HG02973 (cell line): ENCODE data around the gene AP3S1.
A peak's percentile ranks its signal among the peaks of the same experiment; 100 is the strongest.
"Not testable (repeated sequence)": the region's sequence is repeated elsewhere in the genome, so short reads cannot be mapped to it uniquely, and the experiment has no call there.

Experiments used
- ATAC-seq: cut with Tn5 transposase; IDR thresholded peaks from one replicate; pipeline ENCODE4 v1.9.1; 2021; ENCODE audit warnings: moderate library complexity; ENCODE audit not compliant: unreplicated experiment

Gene AP3S1

GRCh38 chr5:115841382-115842088 lies at the start of gene AP3S1, which contains the start of gene ATG12:
AP3S1 (plus strand) TSS chr5:115841935; CDS start chr5:115842038, 103 bp downstream.
ATG12 (minus strand) TSS chr5:115841565; CDS start chr5:115841552, 13 bp downstream.
- ATAC-seq: peak; percentile 82

DNA sequence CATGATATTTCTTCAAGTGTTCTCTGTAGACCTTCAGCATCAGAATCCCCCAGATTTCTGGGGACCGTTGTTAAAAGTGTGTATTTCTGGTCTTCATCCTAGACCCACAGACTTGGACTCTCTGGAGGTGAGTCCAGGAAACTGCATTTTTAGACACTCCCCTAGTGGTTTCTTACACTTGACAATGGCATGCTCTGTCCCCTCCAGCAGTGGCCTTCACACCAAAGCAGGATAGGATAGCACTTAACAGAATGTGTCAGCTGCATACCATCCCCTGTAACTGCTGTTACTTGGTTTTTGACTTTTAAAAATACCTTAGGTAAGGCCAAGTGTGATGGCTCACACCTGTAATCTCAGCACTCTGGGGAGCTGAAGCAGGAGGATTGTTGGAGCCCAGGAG lies 46.0 kb upstream of the AP3S1 start:
- no peak for ATAC-seq

- no peak for ATAC-seq
These were observed 45.1 kb upstream of the AP3S1 start for GRCh38 chr5:115796656-115797055.

- no peak for ATAC-seq
These were observed 43.5 kb upstream of the AP3S1 start for GRCh38 chr5:115798252-115798651.

DNA sequence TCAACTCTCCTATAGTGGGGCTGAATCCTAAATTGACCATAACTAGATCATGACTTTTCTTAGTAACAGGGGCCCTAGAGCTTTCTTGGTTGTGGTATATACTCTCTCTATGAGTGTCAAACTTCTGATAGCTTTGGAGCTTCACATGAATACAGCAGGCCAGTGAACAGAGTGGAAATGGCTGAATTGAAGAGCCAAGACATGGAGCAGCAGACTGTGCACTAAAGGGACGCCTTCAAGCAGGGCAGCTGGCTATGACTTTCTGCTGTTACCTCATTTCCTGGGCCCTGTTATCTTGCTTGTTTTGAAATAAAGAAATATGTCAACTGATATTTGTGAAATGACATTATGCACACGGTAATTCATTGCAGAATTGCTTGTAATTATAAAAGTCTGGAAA lies 41.6 kb upstream of the AP3S1 start:
- ATAC-seq: no peak

DNA sequence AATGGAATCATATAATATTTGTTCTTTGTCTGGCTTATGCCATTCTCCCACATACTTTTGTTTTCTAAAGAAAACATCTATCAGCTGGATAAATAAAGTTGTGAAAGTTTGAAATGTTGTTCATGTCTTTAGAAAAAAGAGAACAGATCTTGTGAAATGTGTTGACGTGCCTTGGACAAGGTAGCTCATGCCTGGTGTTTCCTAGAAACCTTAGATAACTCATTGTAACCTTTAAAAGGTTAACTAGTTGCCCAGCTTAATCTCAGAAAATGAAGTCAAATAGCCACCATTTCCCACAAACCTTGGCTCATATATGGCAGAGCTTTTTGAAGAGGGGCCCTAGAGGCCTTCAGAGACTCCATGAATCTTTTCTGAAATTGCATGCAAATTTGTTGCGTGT lies 40.6 kb upstream of the AP3S1 start:
- no peak for ATAC-seq

- no peak for ATAC-seq
These were observed 39.8 kb upstream of the AP3S1 start for GRCh38 chr5:115801984-115802383.

GRCh38 chr5:115806986-115807653 lies 34.6 kb upstream of the AP3S1 start:
- ATAC-seq: no peak

GRCh38 chr5:115807654-115808052 lies 34.1 kb upstream of the AP3S1 start:
- ATAC-seq: no peak

GRCh38 chr5:115808066-115808465 lies 33.7 kb upstream of the AP3S1 start:
- not testable (repeated sequence) for ATAC-seq

DNA sequence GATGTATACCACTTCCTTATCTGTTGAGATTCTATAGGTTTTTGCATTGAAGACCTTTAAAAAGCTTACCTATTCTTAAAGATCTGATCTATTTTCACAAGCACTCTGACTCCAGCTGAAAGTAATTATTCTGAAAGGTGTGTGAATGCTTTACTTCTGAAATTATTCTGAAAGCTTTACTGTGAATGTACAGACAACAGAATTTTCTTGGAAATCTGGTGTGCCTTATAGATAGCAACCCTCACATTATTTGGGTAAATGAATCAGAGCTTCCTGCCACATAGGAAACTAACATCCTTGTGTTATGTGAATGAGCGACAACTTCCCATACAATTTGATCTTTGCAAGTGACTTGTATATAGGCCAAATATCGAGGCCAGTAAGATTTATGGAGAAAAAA lies 31.8 kb upstream of the AP3S1 start:
- no peak for ATAC-seq

- no peak for ATAC-seq
These were observed 31.0 kb upstream of the AP3S1 start for GRCh38 chr5:115810761-115811160.

DNA sequence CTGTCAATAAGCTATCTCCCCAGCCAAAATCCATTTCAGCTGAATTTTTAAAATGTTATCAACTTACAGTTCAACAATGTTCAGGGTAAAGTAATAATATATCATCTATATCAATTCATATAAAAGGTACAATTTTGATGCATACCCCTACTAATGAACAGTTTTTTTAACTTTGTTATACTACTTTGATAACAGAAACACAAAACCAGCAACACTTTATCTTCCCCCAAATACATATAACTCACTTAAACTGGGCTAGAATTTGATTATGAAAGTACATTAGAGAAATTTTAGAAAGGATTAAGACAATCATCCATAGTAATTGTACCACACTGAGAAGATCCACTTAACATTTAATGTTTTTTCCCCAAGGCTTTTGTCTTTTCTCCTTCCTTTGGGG lies 30.3 kb upstream of the AP3S1 start:
- ATAC-seq: no peak

- no peak for ATAC-seq
These were observed 29.4 kb upstream of the AP3S1 start for GRCh38 chr5:115812372-115812771.

DNA sequence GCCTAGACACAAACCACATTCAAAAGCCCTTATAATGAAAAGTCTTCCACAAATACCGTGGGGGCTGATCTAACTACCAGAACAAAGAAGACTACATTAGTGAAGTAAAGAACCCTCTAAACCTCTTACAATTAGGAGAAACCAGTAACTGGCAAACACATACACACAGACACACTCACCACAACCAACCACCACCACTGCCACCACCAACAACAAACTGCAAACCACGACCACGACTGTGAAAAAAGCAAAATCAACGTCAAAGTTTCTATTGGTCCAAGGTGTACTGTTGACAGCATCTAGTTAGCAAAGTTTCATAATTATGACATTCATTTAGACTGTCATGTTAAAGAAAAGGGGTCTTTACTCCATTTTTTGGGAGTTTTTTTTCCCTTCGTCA lies 28.0 kb upstream of the AP3S1 start:
- no peak for ATAC-seq

GRCh38 chr5:115815006-115815692 lies 26.6 kb upstream of the AP3S1 start:
- no peak for ATAC-seq

GRCh38 chr5:115815693-115816225 lies 26.0 kb upstream of the AP3S1 start:
- ATAC-seq: no peak

- ATAC-seq: no peak
These were observed 25.3 kb upstream of the AP3S1 start, which contains the start of gene CDO1 for GRCh38 chr5:115816226-115817081. CDO1 (minus strand) TSS chr5:115816659; CDS start chr5:115816397, 262 bp downstream.

DNA sequence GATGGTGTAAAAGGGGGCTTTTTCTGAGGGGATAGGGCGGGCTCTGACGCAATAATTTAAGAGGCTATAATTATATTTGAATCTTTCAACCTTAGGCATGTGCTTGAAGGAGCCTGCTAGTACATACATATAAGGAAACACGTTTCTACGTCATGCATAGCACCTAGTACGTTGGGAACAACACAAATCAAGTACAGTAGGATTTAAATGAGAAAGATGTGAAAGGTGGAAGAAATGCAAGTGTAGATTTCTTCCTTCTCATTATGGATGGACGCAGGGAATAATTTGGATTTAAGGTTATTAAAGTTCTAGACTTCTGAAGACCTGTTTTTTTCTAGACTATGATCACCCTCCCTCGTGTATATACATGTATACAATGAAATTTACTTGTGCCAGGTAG lies 24.3 kb upstream of the AP3S1 start:
- no peak for ATAC-seq

DNA sequence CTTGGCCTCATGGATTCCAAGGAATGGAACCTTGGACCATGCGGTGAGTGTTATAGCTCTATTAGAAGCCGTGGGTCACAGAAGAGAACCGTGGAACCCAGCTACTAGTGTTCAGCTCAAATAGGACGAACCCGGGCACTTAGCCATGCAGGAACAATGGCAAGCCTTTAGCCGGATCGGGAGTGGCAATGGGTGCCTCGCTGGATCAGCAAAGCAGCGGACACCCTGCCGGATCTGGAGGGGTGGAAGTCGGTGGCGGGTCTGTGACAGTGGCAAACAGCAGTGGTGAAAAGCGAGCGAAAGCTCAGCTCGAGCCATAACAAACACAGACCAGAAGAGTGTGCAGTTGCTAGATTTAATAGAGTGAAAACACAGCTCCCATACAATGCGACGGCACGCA lies 22.9 kb upstream of the AP3S1 start:
- ATAC-seq: no peak

DNA sequence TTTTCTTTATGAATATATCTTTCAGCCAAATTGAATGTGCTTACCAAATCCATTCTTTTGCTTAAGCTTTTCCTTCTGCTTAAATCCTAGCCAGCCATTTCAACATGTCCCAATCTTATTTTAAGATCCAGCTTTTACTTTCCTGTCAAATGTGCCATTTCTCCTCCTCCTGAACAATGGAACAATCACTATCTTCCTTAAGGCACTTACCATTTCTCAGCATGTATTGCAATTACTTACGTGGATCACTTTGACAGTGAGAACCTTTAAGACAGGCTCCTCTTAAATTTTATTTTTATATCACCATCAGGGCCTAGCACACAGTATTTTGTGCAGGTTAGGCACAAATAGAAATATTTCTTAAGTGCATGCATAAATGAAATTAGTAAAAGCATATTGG lies 20.9 kb upstream of the AP3S1 start:
- no peak for ATAC-seq
